H1 (cell line): ENCODE data around the gene GAS6.

ENCODE experiments used
- BRCA1 ChIP-seq: IDR thresholded peaks from 2 replicates; pipeline ENCODE4 v1.6.1; 2012; ENCODE audit warnings: low read depth, low read length, improper control_type of control experiment
- CBX8 ChIP-seq: fragments of 300-800, 300-1000 bp; sonication (generic); IDR thresholded peaks from 2 replicates; pipeline ENCODE4 v1.7.1; 2016; ENCODE audit warnings: low read depth, low read length, borderline replicate concordance
- CTBP2 ChIP-seq: IDR thresholded peaks from 2 replicates; pipeline ENCODE4 v1.7.0; 2011; ENCODE audit warnings: borderline replicate concordance, mild to moderate bottlenecking, moderate library complexity, mixed read lengths, low read length; ENCODE audit not compliant: insufficient read depth, insufficient read length
- EZH2 ChIP-seq: fragments of 200-600 bp; sonication (generic); IDR thresholded peaks from 2 replicates; pipeline ENCODE4 v1.7.1; 2012; ENCODE audit warnings: low read depth, mild to moderate bottlenecking, moderate library complexity, low read length, inconsistent platforms; ENCODE audit not compliant: severe bottlenecking
- JUN ChIP-seq: IDR thresholded peaks from 2 replicates; pipeline ENCODE4 v1.6.1; 2011; ENCODE audit warnings: low read depth, mild to moderate bottlenecking, improper control_type of control experiment, low read length
- JUND ChIP-seq: IDR thresholded peaks from 2 replicates; pipeline ENCODE4 v1.6.1; 2011; ENCODE audit warnings: mild to moderate bottlenecking, improper control_type of control experiment, low read length
- NANOG ChIP-seq: IDR thresholded peaks from 2 replicates; pipeline ENCODE4 v1.6.1; 2011; ENCODE audit warnings: low read length, low read depth, mild to moderate bottlenecking, inconsistent platforms; ENCODE audit not compliant: insufficient read depth, poor library complexity, severe bottlenecking
- POLR2A ChIP-seq, 2 experiments: IDR thresholded peaks; 1 replicate in 1 of 2; 2 replicates in 1 of 2; pipeline ENCODE4 v1.6.1; 2011; ENCODE audit warnings: low read depth in 2 of 2, low read length in 2 of 2, mild to moderate bottlenecking in 2 of 2; ENCODE audit errors: control extremely low read depth in 1 of 2
- POLR2AphosphoS5 ChIP-seq: IDR thresholded peaks from 2 replicates; pipeline ENCODE4 v1.6.1; 2011; ENCODE audit warnings: low read depth, low read length
- RBBP5 ChIP-seq: IDR thresholded peaks from 2 replicates; pipeline ENCODE4 v1.7.1; 2012; ENCODE audit warnings: low read depth, mild to moderate bottlenecking, inconsistent platforms, low read length, moderate library complexity, borderline replicate concordance
- TAF1 ChIP-seq: IDR thresholded peaks from 2 replicates; pipeline ENCODE4 v1.6.1; 2011; ENCODE audit warnings: mild to moderate bottlenecking, low read depth, low read length
- TF ChIP-seq, protein P1 (sequence below): IDR thresholded peaks from 2 replicates; pipeline ENCODE4 v1.6.1; 2012; ENCODE audit warnings: low read length, inconsistent platforms
- TF ChIP-seq, protein P2 (sequence below), 3 experiments: IDR thresholded peaks; 1 replicate in 2 of 3; 2 replicates in 1 of 3; pipeline versions ENCODE4 v1.5.1 to v1.6.1; 2011; ENCODE audit warnings: low read length in 3 of 3, mild to moderate bottlenecking in 3 of 3, inconsistent platforms in 2 of 3, low read depth in 1 of 3, moderate library complexity in 1 of 3; ENCODE audit not compliant: insufficient read depth in 1 of 3; ENCODE audit errors: control extremely low read depth in 1 of 3

DNA sequence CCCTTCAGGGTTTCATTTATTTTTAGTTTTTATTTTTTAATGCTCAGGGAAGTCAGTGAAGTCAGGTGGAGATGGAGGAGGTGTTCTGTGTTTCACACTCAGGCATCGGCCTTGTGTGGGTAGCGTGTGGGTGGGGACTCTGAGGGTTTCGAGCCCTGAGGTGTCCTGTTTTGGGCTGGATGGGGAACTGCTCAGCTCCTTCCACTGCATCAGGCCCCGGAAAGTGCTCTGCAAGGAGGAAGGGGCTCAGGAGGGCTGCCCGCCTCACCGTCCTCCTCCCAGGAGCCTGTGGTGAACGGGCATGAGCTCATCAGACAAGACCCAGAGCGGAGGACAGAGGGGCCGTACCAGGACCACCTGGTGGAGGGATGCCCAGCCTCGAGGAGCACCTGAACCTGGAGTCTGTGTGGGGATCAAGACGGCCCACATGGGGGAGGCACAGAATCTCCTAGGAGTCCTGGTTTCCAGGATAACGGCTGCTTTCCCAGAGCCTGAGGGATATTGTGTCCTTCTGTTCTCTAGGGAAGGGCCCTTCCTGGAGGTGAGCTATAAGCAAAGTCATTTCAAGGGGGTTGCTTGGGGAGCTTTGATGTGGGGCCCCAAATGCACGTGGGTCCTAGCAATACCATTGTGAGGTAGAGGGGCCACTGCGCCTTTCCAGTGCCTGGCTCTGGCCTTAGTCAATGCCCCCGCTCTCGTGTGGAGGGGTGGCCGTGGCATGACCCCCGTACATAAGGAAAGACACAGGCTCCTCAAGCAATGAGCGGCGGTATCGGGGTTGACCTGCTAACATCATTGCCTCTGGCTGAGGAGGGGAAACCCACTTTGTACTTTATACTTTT is 13.5 kb upstream of the GAS6 start:
- TF ChIP-seq, protein P1, sequence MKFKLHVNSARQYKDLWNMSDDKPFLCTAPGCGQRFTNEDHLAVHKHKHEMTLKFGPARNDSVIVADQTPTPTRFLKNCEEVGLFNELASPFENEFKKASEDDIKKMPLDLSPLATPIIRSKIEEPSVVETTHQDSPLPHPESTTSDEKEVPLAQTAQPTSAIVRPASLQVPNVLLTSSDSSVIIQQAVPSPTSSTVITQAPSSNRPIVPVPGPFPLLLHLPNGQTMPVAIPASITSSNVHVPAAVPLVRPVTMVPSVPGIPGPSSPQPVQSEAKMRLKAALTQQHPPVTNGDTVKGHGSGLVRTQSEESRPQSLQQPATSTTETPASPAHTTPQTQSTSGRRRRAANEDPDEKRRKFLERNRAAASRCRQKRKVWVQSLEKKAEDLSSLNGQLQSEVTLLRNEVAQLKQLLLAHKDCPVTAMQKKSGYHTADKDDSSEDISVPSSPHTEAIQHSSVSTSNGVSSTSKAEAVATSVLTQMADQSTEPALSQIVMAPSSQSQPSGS: no peak
- no peak for TF ChIP-seq EZH2
- TF ChIP-seq RBBP5: no peak
- no peak for TF ChIP-seq CBX8
- no peak for TF ChIP-seq NANOG
- TF ChIP-seq, protein P2, sequence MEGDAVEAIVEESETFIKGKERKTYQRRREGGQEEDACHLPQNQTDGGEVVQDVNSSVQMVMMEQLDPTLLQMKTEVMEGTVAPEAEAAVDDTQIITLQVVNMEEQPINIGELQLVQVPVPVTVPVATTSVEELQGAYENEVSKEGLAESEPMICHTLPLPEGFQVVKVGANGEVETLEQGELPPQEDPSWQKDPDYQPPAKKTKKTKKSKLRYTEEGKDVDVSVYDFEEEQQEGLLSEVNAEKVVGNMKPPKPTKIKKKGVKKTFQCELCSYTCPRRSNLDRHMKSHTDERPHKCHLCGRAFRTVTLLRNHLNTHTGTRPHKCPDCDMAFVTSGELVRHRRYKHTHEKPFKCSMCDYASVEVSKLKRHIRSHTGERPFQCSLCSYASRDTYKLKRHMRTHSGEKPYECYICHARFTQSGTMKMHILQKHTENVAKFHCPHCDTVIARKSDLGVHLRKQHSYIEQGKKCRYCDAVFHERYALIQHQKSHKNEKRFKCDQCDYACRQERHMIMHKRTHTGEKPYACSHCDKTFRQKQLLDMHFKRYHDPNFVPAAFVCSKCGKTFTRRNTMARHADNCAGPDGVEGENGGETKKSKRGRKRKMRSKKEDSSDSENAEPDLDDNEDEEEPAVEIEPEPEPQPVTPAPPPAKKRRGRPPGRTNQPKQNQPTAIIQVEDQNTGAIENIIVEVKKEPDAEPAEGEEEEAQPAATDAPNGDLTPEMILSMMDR (IDR thresholded peaks at IDR 0.05; ENCODE audit: control extremely low read depth in 1 of 3, insufficient read depth in 1 of 3, low read depth in 1 of 3, low read length in 3 of 3): no peak
- TF ChIP-seq TAF1: no peak
- no peak for TF ChIP-seq POLR2AphosphoS5
- no peak for TF ChIP-seq BRCA1
- no peak for TF ChIP-seq CTBP2
- no peak for TF ChIP-seq JUN
- no peak for TF ChIP-seq JUND
- no peak for TF ChIP-seq POLR2A (IDR thresholded peaks at IDR 0.05; ENCODE audit: control extremely low read depth in 1 of 2, low read depth in 2 of 2, low read length in 2 of 2)
